ENCODE data around the gene RADIL. TPM values are rescaled to one million over a fixed set of nuclear protein-coding genes. Genes with fewer than 3 reads are reported as not detected.
A peak's percentile ranks its signal among the peaks of the same experiment; 100 is the strongest.

Gene RADIL
- total RNA-seq, 2 donors from 2014 or later, result 7.7 to 16.0 TPM

- peaks cover 0 to 32% of the 10 kb centered on the region in 2 donors for H3K4me1 ChIP-seq
- H3K27me3 ChIP-seq, result no peaks in the 10 kb centered on the region
- peak overlapping the region; percentile 91 to 96 for H3K27ac ChIP-seq
- H3K4me3 ChIP-seq, result peak overlapping the region; percentile 85 to 91
- H3K36me3 ChIP-seq, result peaks cover 2% of the 10 kb centered on the region
- no peak for TF ChIP-seq CTCF (IDR thresholded peaks at IDR 0.05)
- no peaks in the 10 kb centered on the region for H3K9me3 ChIP-seq
- peak; percentile 68 for DNase-seq (ENCODE audit: low spot score)
These were observed 107.5 kb downstream of the RADIL start for GRCh38 chr7:4775848-4776623.

GRCh38 chr7:4775250-4775847 lies 108.2 kb downstream of the RADIL start, which contains the start of gene AP5Z1:
AP5Z1 (plus strand) TSS chr7:4775623; CDS start chr7:4775716, 93 bp downstream.
- Histone ChIP-seq H3K27me3 (no peaks in the 10 kb centered on the region), H3K27ac (peak within 1 kb of the TSS; percentile 91 to 96), H3K4me3 (peak within 1 kb of the TSS; percentile 85 to 91), H3K9me3 (no peaks in the 10 kb centered on the region), H3K4me1 (peaks cover 0 to 34% of the 10 kb centered on the region in 2 donors), H3K36me3 (no peaks in the 10 kb centered on the region)
- no peak for TF ChIP-seq CTCF (IDR thresholded peaks at IDR 0.05)
- DNase-seq (ENCODE audit: low spot score), result peak; percentile 96

GRCh38 chr7:4774658-4775249 lies 108.8 kb downstream of the RADIL start:
- Histone ChIP-seq H3K4me3 (peak overlapping the region; percentile 85 to 91), H3K9me3 (no peaks in the 10 kb centered on the region), H3K4me1 (peaks cover 0 to 40% of the 10 kb centered on the region in 2 donors), H3K27ac (peak overlapping the region; percentile 91 to 96), H3K27me3 (no peaks in the 10 kb centered on the region), H3K36me3 (no peaks in the 10 kb centered on the region)
- DNase-seq (ENCODE audit: low spot score), result no peak
- no peak for TF ChIP-seq CTCF (IDR thresholded peaks at IDR 0.05)

- no peaks in the 10 kb centered on the region for H3K9me3 ChIP-seq
- H3K4me3 ChIP-seq, result no peak overlapping the region
- no peak for DNase-seq (ENCODE audit: low spot score)
- H3K4me1 ChIP-seq, result peaks cover 0 to 47% of the 10 kb centered on the region in 2 donors
- no peaks in the 10 kb centered on the region for H3K27me3 ChIP-seq
- no peak for TF ChIP-seq CTCF (IDR thresholded peaks at IDR 0.05)
- H3K36me3 ChIP-seq, result no peaks in the 10 kb centered on the region
- H3K27ac ChIP-seq, result no peak overlapping the region
These were observed 109.5 kb downstream of the RADIL start for GRCh38 chr7:4774007-4774406.

GRCh38 chr7:4772306-4772705 lies 111.2 kb downstream of the RADIL start:
- Histone ChIP-seq H3K4me1 (peaks cover 0 to 46% of the 10 kb centered on the region in 2 donors), H3K27me3 (no peaks in the 10 kb centered on the region), H3K9me3 (no peaks in the 10 kb centered on the region), H3K36me3 (peaks cover 6% of the 10 kb centered on the region), H3K27ac (no peak overlapping the region), H3K4me3 (no peak overlapping the region)
- no peak for DNase-seq (ENCODE audit: low spot score)
- TF ChIP-seq CTCF (IDR thresholded peaks at IDR 0.05), result no peak

All from right atrium auricular region (tissue), 2 donors.